ENCODE measurements around the gene ADGRA1. TPM values are rescaled to one million over a fixed set of nuclear protein-coding genes. Genes with fewer than 3 reads are reported as not detected.

Gene ADGRA1
- total RNA-seq, 1 donor = not detected

GRCh38 chr10:133072196-133072595, 15.5 kb upstream of the ADGRA1 start:
- H3K4me3 ChIP-seq (ENCODE audit: low read depth, low read length) = no peak overlapping the region
- TF ChIP-seq CTCF (IDR thresholded peaks at IDR 0.05; ENCODE audit: insufficient read depth, low read length) = no peak
- DNase-seq (ENCODE audit: low read depth) = no peak

- TF ChIP-seq CTCF (IDR thresholded peaks at IDR 0.05; ENCODE audit: insufficient read depth, low read length) = no peak
- H3K4me3 ChIP-seq (ENCODE audit: low read depth, low read length) = no peak overlapping the region
- DNase-seq (ENCODE audit: low read depth) = no peak
These were observed 14.9 kb upstream of the ADGRA1 start for GRCh38 chr10:133072720-133073390.

- no peak overlapping the region for H3K4me3 ChIP-seq (ENCODE audit: low read depth, low read length)
- DNase-seq (ENCODE audit: low read depth) = no peak
- TF ChIP-seq CTCF (IDR thresholded peaks at IDR 0.05; ENCODE audit: insufficient read depth, low read length) = no peak
These were observed 12.2 kb upstream of the ADGRA1 start for GRCh38 chr10:133075346-133076137.

GRCh38 chr10:133076274-133077038, 11.3 kb upstream of the ADGRA1 start:
- no peak for DNase-seq (ENCODE audit: low read depth)
- TF ChIP-seq CTCF (IDR thresholded peaks at IDR 0.05; ENCODE audit: insufficient read depth, low read length) = no peak

GRCh38 chr10:133079836-133080682, 7.7 kb upstream of the ADGRA1 start:
- H3K4me3 ChIP-seq (ENCODE audit: low read depth, low read length) = no peak overlapping the region
- DNase-seq (ENCODE audit: low read depth) = no peak
- TF ChIP-seq CTCF (IDR thresholded peaks at IDR 0.05; ENCODE audit: insufficient read depth, low read length) = no peak

More at GRCh38 chr10:133076274-133077038, 11.3 kb upstream of the ADGRA1 start:
- H3K4me3 ChIP-seq (ENCODE audit: low read depth, low read length) = no peak overlapping the region

- H3K4me3 ChIP-seq (ENCODE audit: low read depth, low read length) = no peak overlapping the region
- no peak for TF ChIP-seq CTCF (IDR thresholded peaks at IDR 0.05; ENCODE audit: insufficient read depth, low read length)
- DNase-seq (ENCODE audit: low read depth) = no peak
These were observed 7.1 kb upstream of the ADGRA1 start for GRCh38 chr10:133080683-133081040.
